NB4 (cell line): ENCODE results near the gene TRAF3.

Experiments used
- MAX ChIP-seq: IDR thresholded peaks from 2 replicates; pipeline ENCODE4 v1.6.1; 2011; ENCODE audit warnings: low read depth, low read length
- POLR2A ChIP-seq: IDR thresholded peaks from 2 replicates; pipeline ENCODE4 v1.6.1; 2011; ENCODE audit warnings: mild to moderate bottlenecking; ENCODE audit not compliant: insufficient read length; ENCODE audit errors: extremely low read depth
- TF ChIP-seq, protein P1 (sequence below): IDR thresholded peaks from one replicate; pipeline ENCODE4 v1.5.1; 2012; ENCODE audit warnings: low read depth, low read length

DNA sequence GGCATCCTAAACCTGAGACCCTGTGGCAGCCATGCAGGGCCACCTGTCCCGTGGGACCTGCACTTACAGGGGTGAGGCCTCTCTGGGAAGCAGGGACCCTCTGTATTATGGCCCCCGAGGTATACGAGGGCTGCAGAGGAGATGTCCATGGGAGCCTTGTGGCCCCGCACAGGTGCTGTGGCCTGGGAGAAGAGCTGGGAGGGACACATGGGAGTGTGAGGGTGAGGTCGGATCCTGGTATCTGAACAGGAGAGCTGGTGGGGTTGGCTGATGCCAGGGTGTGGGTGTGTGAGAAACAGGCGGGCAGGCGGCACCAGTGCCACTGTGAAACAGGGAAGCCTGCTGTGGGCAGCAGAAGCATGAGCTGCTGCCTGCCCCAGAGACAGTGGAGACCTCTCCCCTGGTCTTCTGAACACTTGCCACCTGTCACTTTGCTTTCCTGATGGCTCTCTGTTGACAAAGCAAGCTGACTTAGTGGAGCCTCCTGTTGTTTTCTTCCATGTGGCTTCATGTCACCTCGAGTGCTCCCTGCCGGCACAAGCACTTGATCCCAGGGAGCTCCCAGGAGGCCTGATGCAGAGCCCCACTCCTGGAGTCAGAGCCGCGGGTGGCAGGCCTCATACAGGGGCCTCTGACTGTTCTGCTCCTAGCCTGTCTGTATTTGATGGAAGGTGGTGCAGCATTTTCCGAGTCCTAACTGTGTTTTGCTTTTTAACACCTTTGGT is 125.4 kb downstream of the TRAF3 start:
- TF ChIP-seq, protein P1, sequence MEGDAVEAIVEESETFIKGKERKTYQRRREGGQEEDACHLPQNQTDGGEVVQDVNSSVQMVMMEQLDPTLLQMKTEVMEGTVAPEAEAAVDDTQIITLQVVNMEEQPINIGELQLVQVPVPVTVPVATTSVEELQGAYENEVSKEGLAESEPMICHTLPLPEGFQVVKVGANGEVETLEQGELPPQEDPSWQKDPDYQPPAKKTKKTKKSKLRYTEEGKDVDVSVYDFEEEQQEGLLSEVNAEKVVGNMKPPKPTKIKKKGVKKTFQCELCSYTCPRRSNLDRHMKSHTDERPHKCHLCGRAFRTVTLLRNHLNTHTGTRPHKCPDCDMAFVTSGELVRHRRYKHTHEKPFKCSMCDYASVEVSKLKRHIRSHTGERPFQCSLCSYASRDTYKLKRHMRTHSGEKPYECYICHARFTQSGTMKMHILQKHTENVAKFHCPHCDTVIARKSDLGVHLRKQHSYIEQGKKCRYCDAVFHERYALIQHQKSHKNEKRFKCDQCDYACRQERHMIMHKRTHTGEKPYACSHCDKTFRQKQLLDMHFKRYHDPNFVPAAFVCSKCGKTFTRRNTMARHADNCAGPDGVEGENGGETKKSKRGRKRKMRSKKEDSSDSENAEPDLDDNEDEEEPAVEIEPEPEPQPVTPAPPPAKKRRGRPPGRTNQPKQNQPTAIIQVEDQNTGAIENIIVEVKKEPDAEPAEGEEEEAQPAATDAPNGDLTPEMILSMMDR = no peak
- TF ChIP-seq POLR2A (no peak), MAX (no peak)
